AG08395 (cell line): ENCODE measurements around the gene LRRC37B.
A peak's percentile ranks its signal among the peaks of the same experiment; 100 is the strongest.
"Not testable (repeated sequence)": the region's sequence is repeated elsewhere in the genome, so short reads cannot be mapped to it uniquely, and the experiment has no call there.

Source experiments
- DNase-seq: peaks from one replicate; pipeline ENCODE4 v3.0.0; 2012; ENCODE audit warnings: mixed read lengths, low spot score

Gene LRRC37B

GRCh38 chr17:32006957-32007462 is at the start of gene LRRC37B:
Gene LRRC37B (plus strand): TSS chr17:32007383. CDS start chr17:32021393, 14,010 bp downstream.
- peak; percentile 82 for DNase-seq

GRCh38 chr17:31964131-31964530 is 43.1 kb upstream of the LRRC37B start:
- DNase-seq: not testable (repeated sequence)

DNA sequence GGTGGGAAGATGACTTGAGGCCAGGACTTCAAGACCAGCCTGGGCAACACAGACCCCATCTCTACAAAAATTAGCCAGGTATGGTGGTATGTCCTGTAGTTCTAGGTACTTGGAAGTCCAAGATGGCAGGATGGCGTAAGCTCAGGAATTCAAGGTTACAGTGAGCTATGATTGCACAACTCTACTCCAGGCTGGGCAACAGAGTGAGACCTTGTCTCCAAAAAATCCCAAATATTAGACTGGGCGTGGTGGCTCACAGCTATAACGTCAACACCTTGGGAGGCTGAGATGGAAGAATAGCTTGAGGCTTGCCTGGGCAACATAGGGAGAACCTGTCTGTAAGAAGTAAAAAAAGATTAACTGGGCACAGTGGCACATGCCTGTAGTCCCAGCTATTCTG is 39.5 kb upstream of the LRRC37B start:
- no peak for DNase-seq

DNA sequence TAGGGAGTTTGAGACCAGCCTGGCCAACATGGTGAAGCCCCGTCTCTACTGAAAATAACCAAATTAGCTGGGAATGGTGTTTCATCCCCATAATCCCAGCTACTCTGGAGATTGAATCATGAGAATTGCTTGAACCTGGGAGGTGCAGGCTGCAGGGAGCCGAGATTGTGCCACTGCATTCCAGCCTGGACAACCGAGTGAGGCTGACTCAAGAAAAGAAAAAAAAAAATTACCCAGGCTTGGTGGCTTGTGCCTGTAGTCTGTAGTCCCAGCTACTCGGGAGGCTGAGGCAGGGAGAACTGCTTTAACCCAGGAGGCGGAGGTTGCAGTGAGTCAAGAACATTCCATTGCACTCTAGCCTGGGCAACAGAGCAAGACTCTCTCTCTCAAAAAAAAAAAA is 36.8 kb upstream of the LRRC37B start:
- DNase-seq: not testable (repeated sequence)

GRCh38 chr17:31974269-31975071 is 32.7 kb upstream of the LRRC37B start:
- not testable (repeated sequence) for DNase-seq

- DNase-seq: not testable (repeated sequence)
Measured at GRCh38 chr17:31975391-31975790, 31.8 kb upstream of the LRRC37B start.

GRCh38 chr17:31991821-31992220 is 15.4 kb upstream of the LRRC37B start:
- DNase-seq: not testable (repeated sequence)

DNA sequence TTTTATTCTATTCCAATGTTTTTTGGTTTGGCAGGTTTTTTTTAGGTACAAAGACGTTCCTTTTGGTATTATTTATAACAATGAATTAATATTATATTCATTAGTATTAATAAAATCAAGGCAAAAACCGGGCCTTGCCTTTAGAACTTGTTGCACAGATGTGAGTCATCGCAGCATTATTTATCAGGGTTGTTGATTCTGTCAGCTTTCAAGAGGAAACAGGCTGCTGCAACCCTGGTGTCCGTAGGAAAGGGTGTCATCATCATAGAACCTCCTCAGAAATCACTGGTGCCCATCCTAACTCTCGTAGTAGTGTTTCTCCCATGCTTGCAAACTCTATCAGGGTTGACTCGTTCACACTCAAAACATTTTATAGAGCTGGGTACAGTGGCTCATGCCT is 10.2 kb upstream of the LRRC37B start:
- DNase-seq: no peak

DNA sequence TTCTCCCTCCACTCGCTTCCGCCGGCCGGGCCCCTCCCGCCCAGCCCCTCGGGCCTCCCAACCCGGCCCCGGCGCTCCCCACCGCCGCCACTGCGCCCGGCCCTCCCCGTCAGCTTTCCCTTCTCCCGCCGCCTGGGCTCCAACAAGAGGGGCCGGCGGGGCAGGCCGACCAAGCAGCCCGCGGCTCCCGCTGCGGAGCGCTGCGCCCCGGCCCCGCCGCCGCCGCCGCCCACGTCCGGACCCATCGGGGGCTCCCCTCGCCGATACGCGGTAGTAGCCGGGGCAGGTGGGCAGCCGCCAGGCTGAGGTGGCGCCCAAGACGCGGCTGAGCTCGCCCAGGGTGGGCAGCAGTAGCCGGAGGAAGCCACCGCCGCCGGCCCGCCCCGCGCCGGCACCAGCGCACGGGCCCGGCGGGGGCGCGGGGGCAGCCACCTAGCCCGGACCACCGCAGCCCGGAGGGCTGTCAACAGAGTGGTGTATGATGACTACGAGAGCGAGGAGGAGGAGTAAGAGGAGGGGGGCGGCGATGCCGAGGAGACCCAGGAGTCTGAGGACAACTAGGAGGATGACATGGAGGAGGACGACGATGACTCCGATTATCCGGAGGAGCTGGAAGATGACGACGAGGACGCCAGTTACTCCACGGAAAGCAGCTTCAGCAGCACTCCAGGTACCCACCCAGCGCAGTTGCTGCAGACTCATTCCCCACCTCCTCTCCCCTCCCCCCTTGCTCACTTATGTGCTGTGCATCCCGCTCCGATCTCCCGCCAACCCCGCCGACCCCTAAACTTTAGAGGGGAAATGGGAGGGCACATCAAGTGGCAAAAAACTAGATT is 498 bp downstream of the LRRC37B start:
- peak; percentile 26 for DNase-seq

- no peak for DNase-seq
Measured at GRCh38 chr17:32009262-32009542, 2.0 kb downstream of the LRRC37B start.

DNA sequence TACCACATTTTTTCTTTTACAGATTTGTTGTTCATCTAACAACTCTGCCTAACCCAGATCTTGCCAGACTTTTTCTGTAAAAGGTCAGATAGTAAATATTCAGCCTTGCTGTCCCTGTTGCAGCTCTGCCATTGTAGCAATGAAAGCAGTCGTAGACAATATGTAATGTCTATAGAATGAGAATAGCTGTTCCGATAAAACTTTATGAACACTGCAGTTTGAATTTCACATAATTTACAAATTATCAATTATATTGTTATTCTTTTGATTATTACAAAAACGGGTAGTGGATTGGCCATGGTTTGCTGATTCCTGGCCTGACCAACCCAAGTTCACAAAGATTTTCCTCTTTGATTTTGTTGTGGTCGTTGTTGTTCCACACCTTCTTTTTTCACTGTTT is 2.9 kb downstream of the LRRC37B start:
- no peak for DNase-seq

DNA sequence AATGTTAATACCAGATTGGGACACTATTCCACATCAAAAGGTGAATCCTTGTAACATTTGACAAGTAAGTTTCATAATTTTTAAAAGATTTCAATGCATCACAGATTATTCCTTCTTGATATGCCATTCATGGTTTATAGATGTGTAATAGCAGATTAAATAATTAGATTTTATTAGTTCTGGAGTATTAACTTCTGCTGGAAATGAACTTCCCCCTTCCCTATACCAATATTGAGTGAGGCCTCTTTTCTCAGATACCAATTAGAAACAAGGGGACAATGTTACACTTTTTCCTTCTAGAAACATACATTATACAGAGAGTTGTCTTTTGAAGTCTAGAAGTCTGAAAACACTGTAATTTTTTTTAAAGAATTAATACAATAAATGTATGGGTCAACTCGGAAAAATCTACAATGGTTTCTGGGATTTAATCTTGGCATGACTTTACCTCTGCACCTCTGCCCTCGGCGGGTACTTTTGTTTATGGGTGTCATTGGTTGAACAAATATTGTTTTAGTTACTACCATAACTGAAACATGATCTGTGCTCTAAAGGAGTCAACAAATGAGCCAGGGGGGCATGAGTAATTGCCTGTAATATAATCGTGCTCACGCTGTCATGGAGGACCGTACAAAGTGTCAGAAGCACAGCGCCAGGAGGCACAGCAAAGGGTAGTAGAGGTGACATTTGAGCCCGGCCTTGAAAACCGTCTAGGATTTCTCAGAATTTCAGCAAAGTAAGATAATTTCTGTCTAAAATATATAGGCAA is 8.2 kb downstream of the LRRC37B start:
- DNase-seq: no peak

DNA sequence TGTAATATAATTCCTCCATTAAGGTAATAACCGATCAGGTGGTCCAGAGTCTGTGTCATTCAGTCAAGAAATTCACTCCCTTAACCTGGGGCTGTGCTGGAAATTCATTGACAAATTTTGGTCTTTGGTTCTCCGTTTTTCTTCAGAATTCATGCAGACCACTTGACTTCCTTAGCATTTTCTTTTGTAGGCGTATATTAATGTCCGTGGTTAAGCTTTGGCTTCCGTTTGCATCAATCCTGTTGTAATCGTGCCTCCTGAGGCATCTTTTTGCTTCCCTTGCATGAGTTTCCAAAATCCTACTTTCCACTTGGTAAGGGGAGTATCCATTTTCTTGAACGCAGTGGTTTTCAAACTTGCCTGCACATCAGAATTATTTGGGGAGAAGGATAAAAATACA is 9.0 kb downstream of the LRRC37B start:
- no peak for DNase-seq

DNA sequence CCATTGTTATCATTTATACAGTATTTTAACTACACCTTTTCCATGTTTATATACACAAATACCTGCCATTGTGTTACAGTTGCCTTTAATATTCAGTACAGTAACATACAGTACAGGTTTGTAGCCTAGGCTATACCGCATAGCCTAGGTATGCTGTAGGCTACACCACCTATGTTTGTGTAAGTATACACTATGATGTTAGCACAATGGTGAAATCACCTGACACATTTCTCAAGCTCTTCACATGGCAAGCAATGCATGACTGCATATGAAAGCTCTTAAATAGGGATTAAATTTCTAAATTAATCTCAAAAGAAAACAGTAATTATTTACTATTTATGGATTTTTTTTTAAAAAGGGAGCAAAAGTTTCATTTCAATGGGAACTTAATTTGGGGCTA is 12.0 kb downstream of the LRRC37B start:
- DNase-seq: no peak

- no peak for DNase-seq
Measured at GRCh38 chr17:32020943-32021614, 13.9 kb downstream of the LRRC37B start.

DNA sequence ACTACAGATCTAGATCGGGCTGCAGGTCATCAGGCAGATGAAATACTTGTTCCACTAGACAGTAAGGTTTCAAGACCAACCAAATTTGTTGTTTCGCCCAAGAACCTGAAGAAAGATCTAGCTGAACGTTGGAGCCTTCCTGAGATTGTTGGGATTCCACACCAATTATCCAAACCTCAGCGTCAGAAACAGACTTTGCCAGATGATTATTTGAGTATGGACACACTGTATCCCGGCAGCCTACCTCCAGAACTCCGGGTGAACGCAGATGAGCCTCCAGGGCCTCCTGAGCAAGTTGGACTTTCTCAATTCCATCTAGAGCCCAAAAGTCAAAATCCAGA is 14.4 kb downstream of the LRRC37B start:
- no peak for DNase-seq

- DNase-seq: not testable (repeated sequence)
Measured at GRCh38 chr17:32022554-32022953, 15.4 kb downstream of the LRRC37B start.

DNA sequence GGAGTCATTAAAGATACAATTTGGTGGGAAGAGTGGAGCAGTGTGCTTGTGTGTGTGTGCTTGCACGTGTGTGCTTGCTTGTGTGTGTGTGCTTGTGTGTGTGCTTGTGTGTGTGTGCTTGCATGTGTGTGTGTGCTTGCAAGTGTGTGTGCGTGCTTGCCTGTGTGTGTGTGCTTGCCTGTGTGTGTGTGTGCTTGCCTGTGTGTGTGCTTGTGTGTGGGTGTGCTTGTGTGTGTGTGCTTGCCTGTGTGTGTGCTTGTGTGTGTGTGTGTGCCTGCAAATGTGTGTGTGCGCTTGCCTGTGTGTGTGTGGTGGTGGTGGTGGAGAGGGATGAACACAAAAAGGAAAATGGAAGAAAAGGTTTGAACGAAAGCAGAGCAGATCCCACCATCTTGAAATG is 20.1 kb downstream of the LRRC37B start:
- DNase-seq: not testable (repeated sequence)

- DNase-seq: no peak
Measured at GRCh38 chr17:32033223-32033622, 26.0 kb downstream of the LRRC37B start.

DNA sequence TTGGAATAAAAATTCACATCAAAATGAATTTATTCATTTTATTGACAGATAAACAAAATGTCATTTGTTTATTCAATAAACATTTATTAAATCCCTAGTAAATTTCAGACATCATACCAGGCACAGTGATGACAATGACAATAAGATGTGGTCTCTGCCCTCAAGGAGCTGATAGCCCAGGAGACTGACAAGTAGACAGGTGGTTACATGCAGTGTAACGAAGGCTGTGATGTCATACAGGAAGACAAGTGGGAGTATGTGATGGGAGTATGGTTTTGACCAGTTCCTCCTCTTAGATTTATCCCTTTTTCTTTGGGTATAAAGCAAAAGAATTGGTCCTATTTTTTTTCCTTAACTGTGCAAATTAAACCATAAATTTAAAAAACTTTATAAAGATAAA is 26.6 kb downstream of the LRRC37B start:
- not testable (repeated sequence) for DNase-seq

- not testable (repeated sequence) for DNase-seq
Measured at GRCh38 chr17:32040246-32040645, 33.1 kb downstream of the LRRC37B start.
